Ovary (tissue), 9 donors: Measurements from ENCODE around the gene SMIM23. TPM values are rescaled to one million over a fixed set of nuclear protein-coding genes. Genes with fewer than 3 reads are reported as not detected.

Experiments used
- DNase-seq, 5 donors: peaks; one replicate each; pipeline ENCODE4 v3.0.0-alpha.2; 2019 to 2020
- H3K27ac ChIP-seq, 2 donors: fragments of 200-600 bp; one replicate each; pipeline versions ENCODE4 v1.5.1 to v1.8.0; 2019 to 2022
- H3K27me3 ChIP-seq: fragments of 200-600 bp; one replicate; pipeline ENCODE4 v1.8.0; 2022
- H3K36me3 ChIP-seq: fragments of 200-600 bp; sonication (generic); one replicate; pipeline ENCODE4 v1.5.1; 2019
- H3K4me1 ChIP-seq: one replicate; pipeline ENCODE4 v1.8.1; 2013; ENCODE audit warnings: mild to moderate bottlenecking, moderate library complexity; ENCODE audit not compliant: insufficient read depth
- H3K4me3 ChIP-seq: fragments of 200-600 bp; sonication (generic); one replicate; pipeline ENCODE4 v1.5.1; 2017
- H3K9me3 ChIP-seq, 2 donors: fragments of 200-600 bp in 1 of 2; sonication (generic) in 1 of 2; one replicate each; pipeline versions ENCODE4 v1.5.1 to v1.8.1; 2013 to 2019; ENCODE audit warnings: mild to moderate bottlenecking in 1 of 2, moderate library complexity in 1 of 2
- EP300 ChIP-seq: sonication (generic); formaldehyde crosslinking; IDR thresholded peaks from one replicate; pipeline ENCODE4 v1.6.1; 2017; ENCODE audit warnings: antibody characterized with exemption
- POLR2A ChIP-seq: fragments of 450-650 bp; IDR thresholded peaks from one replicate; pipeline ENCODE4 v1.6.1; 2017; ENCODE audit warnings: antibody characterized with exemption, mild to moderate bottlenecking, moderate library complexity
- WGBS, 3 donors: extraction: QIAGEN DNeasy Blood & Tissue Kit in 1 of 3; methylation state at CpG; one replicate each; pipeline versions ENCODE4 v1.1.5 to v1.1.7; 2013 to 2017; 5-methylcytosine and 5-hydroxymethylcytosine counted together
- intact Hi-C, 4 donors: fragments of 100-400 bp; cut with DNase I; formaldehyde crosslinking; loops; one replicate each; pipeline versions ENCODE4 v1.11.0 to v1.15.1; 2022 to 2023
- polyA plus RNA-seq, 2 donors: library from polyadenylated mRNA; stranded (reverse); fragments of 200-250 nt in 1 of 2; fragments of 350-450 nt in 1 of 2; fragmentation: Illumina TruSeq in 1 of 2; extraction: RNeasy Lipid Tissue Mini Kit (QIAGEN cat#74804) in 1 of 2; gene quantifications; one replicate each; pipeline ENCODE4 v1.2.3, GENCODE V29; 2013 to 2014
- total RNA-seq, 7 donors: library from RNA; depleted of rRNA in 2 of 7; stranded (reverse); fragments of >200 nt in 2 of 7; fragmentation: NEBNext Ultra II Directional in 3 of 7; extraction: Animal tissue kit (Norgen Biotek cat#: 25700) in 3 of 7; gene quantifications; one replicate each; pipeline versions ENCODE4 v1.1.0 to v1.2.4, GENCODE V29; 2016 to 2023
- TF ChIP-seq, protein P1 (sequence below), 3 donors: fragments of 450-650 bp in 2 of 3; fragments of 200-600 bp in 1 of 3; IDR thresholded peaks; one replicate each; pipeline versions ENCODE4 v1.5.1 to v1.8.0; 2016 to 2022; ENCODE audit warnings: antibody characterized with exemption in 3 of 3, mild to moderate bottlenecking in 1 of 3
- donor health status: DM: no; HTN: no; CAD: no; lungs with moderate emphysema.
- donor health status: DM: no; HTN: no; CAD: no.
- donor health status: Bipolar disorder and iron deficiency.
- donor health status: DM: yes; HTN: yes; CAD: no.
- donor health status: DM: no; HTN: no; CAD: no.
- donor health status: DM: yes; HTN: yes; CAD: no.

The SMIM23 gene
- total and polyA plus RNA-seq, 9 donors: not detected

DNA sequence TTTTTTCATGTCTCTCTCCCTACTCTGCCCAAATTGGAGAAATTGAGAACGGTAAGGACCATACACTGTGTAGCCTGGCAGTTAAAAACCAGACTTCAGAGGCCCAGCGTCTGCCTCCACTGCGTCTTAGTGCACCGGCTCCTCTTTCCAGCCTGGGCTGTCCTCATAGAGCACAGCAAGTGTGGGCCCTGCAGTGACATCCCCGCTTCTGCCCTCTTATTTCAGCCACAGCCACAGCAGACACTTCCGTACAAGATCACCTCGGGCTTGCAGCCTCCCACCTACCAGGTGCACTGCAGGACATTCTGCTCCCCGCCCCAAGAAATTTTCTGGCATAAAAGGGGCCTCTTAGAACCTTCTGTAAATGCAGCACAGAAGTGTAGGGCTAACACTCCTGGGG is 21.4 kb upstream of the SMIM23 start:
- Histone ChIP-seq H3K36me3 (no peaks in the 10 kb centered on the region), H3K4me3 (no peak overlapping the region), H3K27me3 (no peaks in the 10 kb centered on the region), H3K4me1 (no peaks in the 10 kb centered on the region), H3K9me3 (no peaks in the 10 kb centered on the region), H3K27ac (no peak overlapping the region)
- TF ChIP-seq, protein P1, sequence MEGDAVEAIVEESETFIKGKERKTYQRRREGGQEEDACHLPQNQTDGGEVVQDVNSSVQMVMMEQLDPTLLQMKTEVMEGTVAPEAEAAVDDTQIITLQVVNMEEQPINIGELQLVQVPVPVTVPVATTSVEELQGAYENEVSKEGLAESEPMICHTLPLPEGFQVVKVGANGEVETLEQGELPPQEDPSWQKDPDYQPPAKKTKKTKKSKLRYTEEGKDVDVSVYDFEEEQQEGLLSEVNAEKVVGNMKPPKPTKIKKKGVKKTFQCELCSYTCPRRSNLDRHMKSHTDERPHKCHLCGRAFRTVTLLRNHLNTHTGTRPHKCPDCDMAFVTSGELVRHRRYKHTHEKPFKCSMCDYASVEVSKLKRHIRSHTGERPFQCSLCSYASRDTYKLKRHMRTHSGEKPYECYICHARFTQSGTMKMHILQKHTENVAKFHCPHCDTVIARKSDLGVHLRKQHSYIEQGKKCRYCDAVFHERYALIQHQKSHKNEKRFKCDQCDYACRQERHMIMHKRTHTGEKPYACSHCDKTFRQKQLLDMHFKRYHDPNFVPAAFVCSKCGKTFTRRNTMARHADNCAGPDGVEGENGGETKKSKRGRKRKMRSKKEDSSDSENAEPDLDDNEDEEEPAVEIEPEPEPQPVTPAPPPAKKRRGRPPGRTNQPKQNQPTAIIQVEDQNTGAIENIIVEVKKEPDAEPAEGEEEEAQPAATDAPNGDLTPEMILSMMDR (IDR thresholded peaks at IDR 0.05): no peak
- no peak for TF ChIP-seq EP300
- TF ChIP-seq POLR2A: no peak
- DNase-seq: no peak
- 85 to 91% (median 87%) methylated on average over 8 of the region's 8 CpGs for WGBS, 3 donors
- intact Hi-C loops: no loop called here

DNA sequence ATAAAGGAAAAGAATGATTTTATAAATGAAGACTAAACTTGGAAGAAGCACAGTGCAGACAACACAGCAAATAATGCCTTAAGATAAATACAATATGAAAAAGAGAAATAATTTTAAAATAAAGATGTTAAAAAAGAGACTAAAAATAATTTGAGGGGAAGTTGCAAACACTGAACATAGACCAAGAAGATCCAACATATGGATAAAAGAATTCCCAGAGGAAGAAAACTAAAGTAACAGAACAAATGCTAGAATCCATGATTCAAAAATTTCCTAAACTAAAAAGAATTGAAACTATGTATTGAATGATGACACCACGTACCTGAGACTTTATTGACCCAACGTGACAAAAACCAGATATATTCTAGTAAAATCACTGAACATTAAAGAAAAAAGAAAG is 18.7 kb upstream of the SMIM23 start:
- no peaks in the 10 kb centered on the region for H3K27me3 ChIP-seq
- H3K9me3 ChIP-seq: no peaks in the 10 kb centered on the region
- no peak for DNase-seq
- no peak overlapping the region for H3K27ac ChIP-seq
- TF ChIP-seq EP300: no peak
- no peak for TF ChIP-seq POLR2A
- TF ChIP-seq, protein P1 (IDR thresholded peaks at IDR 0.05): no peak
- intact Hi-C loops: no loop called here
- no peaks in the 10 kb centered on the region for H3K36me3 ChIP-seq
- H3K4me1 ChIP-seq: no peaks in the 10 kb centered on the region
- H3K4me3 ChIP-seq: no peak overlapping the region
- WGBS, 3 donors: 78 to 87% (median 81%) methylated on average over 2 of the region's 2 CpGs

DNA sequence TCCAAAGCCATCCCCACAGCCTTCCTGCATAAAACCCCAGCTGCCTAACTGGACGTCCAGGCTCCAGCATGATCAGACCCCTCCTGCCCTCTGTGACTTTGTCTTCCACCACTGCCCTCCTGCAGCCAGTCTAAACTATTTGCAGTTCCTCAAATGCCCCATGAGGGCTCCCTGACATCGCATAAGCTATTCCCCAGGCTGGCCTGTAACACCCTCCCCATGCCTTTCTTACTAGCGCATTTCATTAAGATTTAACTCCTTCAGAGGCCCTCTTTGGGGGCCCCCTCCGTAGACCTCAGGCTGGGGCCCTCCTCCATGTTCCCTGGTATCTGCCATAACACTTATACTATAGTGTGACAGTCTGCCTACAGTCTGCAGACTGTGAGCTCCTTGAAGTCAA is 15.5 kb upstream of the SMIM23 start:
- no peaks in the 10 kb centered on the region for H3K4me1 ChIP-seq
- 28 to 33% (median 31%) methylated on average over 4 of the region's 4 CpGs for WGBS, 3 donors
- H3K36me3 ChIP-seq: no peaks in the 10 kb centered on the region
- no peak overlapping the region for H3K4me3 ChIP-seq
- DNase-seq: no peak
- H3K27ac ChIP-seq: no peak overlapping the region
- TF ChIP-seq, protein P1 (IDR thresholded peaks at IDR 0.05): no peak
- TF ChIP-seq POLR2A: no peak
- TF ChIP-seq EP300: no peak
- no peaks in the 10 kb centered on the region for H3K9me3 ChIP-seq
- no peaks in the 10 kb centered on the region for H3K27me3 ChIP-seq
- intact Hi-C loops: loop anchor here in 1 of 4 donors (10.0 kb wide), 1 partner anchor 65 kb away; no protein-coding TSS in a partner anchor

DNA sequence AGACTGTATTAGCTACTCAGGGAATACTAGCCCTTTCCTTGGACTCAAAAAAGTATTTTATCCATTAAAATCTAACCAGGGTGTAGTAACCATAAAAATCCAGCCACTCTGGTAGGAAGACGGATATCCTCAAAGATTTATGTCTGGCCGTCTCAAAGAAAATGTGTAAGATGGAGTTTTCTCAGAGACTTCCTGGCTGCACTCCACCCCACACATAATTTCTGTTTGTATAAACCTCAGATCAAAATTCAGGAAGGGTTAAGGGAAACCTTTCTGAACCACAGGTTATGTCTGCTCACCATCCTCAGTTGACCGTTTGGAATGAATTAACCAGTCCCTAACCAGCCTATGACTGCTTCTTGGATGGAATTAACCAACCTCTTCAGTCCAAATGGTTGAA is 13.8 kb upstream of the SMIM23 start:
- intact Hi-C loops: loop anchor here in 1 of 4 donors (10.0 kb wide), 1 partner anchor 63 kb away; no protein-coding TSS in a partner anchor

More for the DNA sequence above, 13.8 kb upstream of the SMIM23 start:
- H3K4me3 ChIP-seq: no peak overlapping the region
- H3K9me3 ChIP-seq: no peaks in the 10 kb centered on the region
- H3K27ac ChIP-seq: no peak overlapping the region
- DNase-seq: no peak
- H3K4me1 ChIP-seq: no peaks in the 10 kb centered on the region
- TF ChIP-seq, protein P1 (IDR thresholded peaks at IDR 0.05): no peak
- no peak for TF ChIP-seq POLR2A
- no peak for TF ChIP-seq EP300
- no peaks in the 10 kb centered on the region for H3K36me3 ChIP-seq
- 36 to 39% (median 37%) methylated on average over 3 of the region's 3 CpGs for WGBS, 3 donors
- no peaks in the 10 kb centered on the region for H3K27me3 ChIP-seq
